PC-3 (cell line): ENCODE measurements around the gene PLEKHA1. TPM values are rescaled to one million over a fixed set of nuclear protein-coding genes. Genes with fewer than 3 reads are reported as not detected.

Experiments used
- ATAC-seq: fragments of 200-7000 bp; cut with Tn5 transposase; 2 replicates; pipeline ENCODE4 v1.9.1; 2020; ENCODE audit warnings: mild to moderate bottlenecking, moderate library complexity
- BruUV-seq: library from RNA; stranded (reverse); fragments of 400-500 nt; replicated peaks from 2 replicates; lab custom pipeline; 2021; lab: Mats Ljungman, UMichigan
- CTCF ChIA-PET: fragments of 300-600 bp; sonication (Branson Sonifier 250); formaldehyde crosslinking; loops from one replicate; lab custom pipeline; 2022; ENCODE audit warnings: antibody characterized with exemption; lab: Charles Lee
- POLR2A ChIA-PET: fragments of 300-600 bp; sonication (Branson Sonifier 250); formaldehyde crosslinking; loops from one replicate; lab custom pipeline; 2022; ENCODE audit warnings: antibody characterized with exemption; ENCODE audit not compliant: unreplicated experiment; lab: Charles Lee
- DNase-seq: peaks from one replicate; pipeline ENCODE4 v3.0.0-alpha.2; 2015
- H2AFZ ChIP-seq: fragments of 300-600 bp; sonication (generic); 2 replicates; pipeline ENCODE4 v1.6.0; 2016; ENCODE audit warnings: antibody characterized with exemption, low read length
- H3F3A ChIP-seq: fragments of 300-600 bp; sonication (generic); one replicate; pipeline ENCODE4 v1.6.0; 2017; ENCODE audit warnings: antibody characterized with exemption, low read length, control low read depth, mild to moderate bottlenecking; ENCODE audit not compliant: unreplicated experiment
- H3K27ac ChIP-seq: fragments of 300-600 bp; sonication (generic); 2 replicates; pipeline ENCODE4 v1.5.1; 2016; ENCODE audit warnings: mild to moderate bottlenecking, low read length
- H3K27me3 ChIP-seq: fragments of 300-600 bp; sonication (generic); 2 replicates; pipeline ENCODE4 v1.6.1; 2016; ENCODE audit warnings: low read length, mixed read lengths
- H3K36me3 ChIP-seq: fragments of 300-600 bp; sonication (generic); 2 replicates; pipeline ENCODE4 v1.6.1; 2016; ENCODE audit warnings: low read depth, mixed run types, low read length, mixed read lengths
- H3K4me1 ChIP-seq: fragments of 300-600 bp; sonication (generic); 2 replicates; pipeline ENCODE4 v1.5.1; 2016; ENCODE audit warnings: low read length; ENCODE audit not compliant: insufficient read depth
- H3K4me2 ChIP-seq: fragments of 300-600 bp; sonication (generic); 2 replicates; pipeline ENCODE4 v1.6.0; 2016; ENCODE audit warnings: low read length
- H3K4me3 ChIP-seq: fragments of 300-600 bp; sonication (generic); 2 replicates; pipeline ENCODE4 v1.5.1; 2016; ENCODE audit warnings: mild to moderate bottlenecking, low read length, mixed read lengths
- H3K79me2 ChIP-seq: fragments of 300-600 bp; sonication (generic); 2 replicates; pipeline ENCODE4 v1.6.1; 2017; ENCODE audit warnings: low read length, mixed read lengths
- H3K9ac ChIP-seq: fragments of 300-600 bp; sonication (generic); 2 replicates; pipeline ENCODE4 v1.6.0; 2016; ENCODE audit warnings: mild to moderate bottlenecking, low read length
- H3K9me2 ChIP-seq: fragments of 300-600 bp; sonication (generic); replicated peaks from 2 replicates; pipeline ENCODE4 v1.6.1; 2016; ENCODE audit warnings: mixed run types, low read length, mixed read lengths
- H3K9me3 ChIP-seq: fragments of 300-600 bp; sonication (generic); 2 replicates; pipeline ENCODE4 v1.6.1; 2016; ENCODE audit warnings: low read length, mixed read lengths
- H4K20me1 ChIP-seq: fragments of 300-600 bp; sonication (generic); 2 replicates; pipeline ENCODE4 v1.6.1; 2016; ENCODE audit warnings: low read length, mixed read lengths
- EZH2 ChIP-seq: fragments of 300-600 bp; sonication (generic); IDR thresholded peaks from one replicate; pipeline ENCODE4 v1.6.1; 2017; ENCODE audit warnings: antibody characterized with exemption, mild to moderate bottlenecking, low read length; ENCODE audit not compliant: unreplicated experiment
- EZH2phosphoT487 ChIP-seq: fragments of 300-600 bp; sonication (generic); IDR thresholded peaks from 2 replicates; pipeline ENCODE4 v1.6.1; 2018; ENCODE audit warnings: mild to moderate bottlenecking, antibody characterized with exemption, low read length, borderline replicate concordance
- intact Hi-C: fragments of 100-400 bp; cut with micrococcal nuclease; formaldehyde crosslinking; loops from 2 replicates; pipeline ENCODE4 v1.9.0; 2023
- total RNA-seq: library from RNA; depleted of rRNA; stranded (reverse); fragments of >200 nt; gene quantifications from 2 replicates; pipeline ENCODE4 v1.2.3, GENCODE V29; 2014
- TF ChIP-seq, protein P1 (sequence below): fragments of 300-600 bp; sonication (generic); conservative IDR thresholded peaks from 2 replicates; pipeline ENCODE4 v1.5.1; 2017; ENCODE audit warnings: antibody characterized with exemption, low read depth, mild to moderate bottlenecking, low read length

The PLEKHA1 gene
- total RNA-seq, 1 experiment from 2014 or later = 5.2 TPM

DNA sequence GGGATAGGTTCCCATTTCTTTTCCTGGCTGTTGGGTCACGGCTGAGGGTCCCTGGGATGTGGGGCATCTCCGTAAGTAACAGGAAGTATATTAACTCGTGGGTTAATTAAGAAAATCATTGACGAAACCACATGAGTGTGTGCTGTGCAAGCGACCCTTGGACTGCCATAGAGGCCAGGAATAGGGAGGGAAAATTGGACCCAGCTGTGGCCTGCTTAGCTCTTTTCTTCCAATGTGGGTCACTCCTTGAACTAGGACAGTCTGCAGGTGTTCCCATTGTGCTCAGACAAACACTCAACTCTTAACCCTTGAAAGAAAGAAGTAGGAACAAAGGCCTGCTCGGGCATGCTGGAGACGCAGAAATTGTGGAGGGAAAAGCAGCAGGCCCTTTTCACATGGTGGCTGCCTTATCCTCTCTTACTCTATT lies 25.6 kb upstream of the PLEKHA1 start:
- Histone ChIP-seq H3K4me3 (no peak overlapping the region), H2AFZ (no peak overlapping the region), H3K36me3 (no peaks in the 10 kb centered on the region), H3K9me3 (no peaks in the 10 kb centered on the region), H3K9me2 (no peaks in the 10 kb centered on the region), H3K79me2 (no peaks in the 10 kb centered on the region), H3K27ac (no peak overlapping the region), H4K20me1 (no peaks in the 10 kb centered on the region), H3K9ac (no peak overlapping the region), H3F3A (no peaks in the 10 kb centered on the region), H3K4me2 (no peak overlapping the region), H3K27me3 (no peaks in the 10 kb centered on the region), H3K4me1 (no peaks in the 10 kb centered on the region)
- ChIA-PET CTCF (interaction anchor here (1.4 kb wide), 1 partner anchor 217 kb away, joined by 5 read pairs; no protein-coding TSS in a partner anchor), POLR2A (no interaction called here)
- BruUV-seq = no TSS peak
- intact Hi-C loops = no loop called here
- TF ChIP-seq EZH2phosphoT487 (no peak), EZH2 (no peak)
- TF ChIP-seq, protein P1, sequence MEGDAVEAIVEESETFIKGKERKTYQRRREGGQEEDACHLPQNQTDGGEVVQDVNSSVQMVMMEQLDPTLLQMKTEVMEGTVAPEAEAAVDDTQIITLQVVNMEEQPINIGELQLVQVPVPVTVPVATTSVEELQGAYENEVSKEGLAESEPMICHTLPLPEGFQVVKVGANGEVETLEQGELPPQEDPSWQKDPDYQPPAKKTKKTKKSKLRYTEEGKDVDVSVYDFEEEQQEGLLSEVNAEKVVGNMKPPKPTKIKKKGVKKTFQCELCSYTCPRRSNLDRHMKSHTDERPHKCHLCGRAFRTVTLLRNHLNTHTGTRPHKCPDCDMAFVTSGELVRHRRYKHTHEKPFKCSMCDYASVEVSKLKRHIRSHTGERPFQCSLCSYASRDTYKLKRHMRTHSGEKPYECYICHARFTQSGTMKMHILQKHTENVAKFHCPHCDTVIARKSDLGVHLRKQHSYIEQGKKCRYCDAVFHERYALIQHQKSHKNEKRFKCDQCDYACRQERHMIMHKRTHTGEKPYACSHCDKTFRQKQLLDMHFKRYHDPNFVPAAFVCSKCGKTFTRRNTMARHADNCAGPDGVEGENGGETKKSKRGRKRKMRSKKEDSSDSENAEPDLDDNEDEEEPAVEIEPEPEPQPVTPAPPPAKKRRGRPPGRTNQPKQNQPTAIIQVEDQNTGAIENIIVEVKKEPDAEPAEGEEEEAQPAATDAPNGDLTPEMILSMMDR = no peak
- DNase-seq = no peak
- no peak for ATAC-seq

DNA sequence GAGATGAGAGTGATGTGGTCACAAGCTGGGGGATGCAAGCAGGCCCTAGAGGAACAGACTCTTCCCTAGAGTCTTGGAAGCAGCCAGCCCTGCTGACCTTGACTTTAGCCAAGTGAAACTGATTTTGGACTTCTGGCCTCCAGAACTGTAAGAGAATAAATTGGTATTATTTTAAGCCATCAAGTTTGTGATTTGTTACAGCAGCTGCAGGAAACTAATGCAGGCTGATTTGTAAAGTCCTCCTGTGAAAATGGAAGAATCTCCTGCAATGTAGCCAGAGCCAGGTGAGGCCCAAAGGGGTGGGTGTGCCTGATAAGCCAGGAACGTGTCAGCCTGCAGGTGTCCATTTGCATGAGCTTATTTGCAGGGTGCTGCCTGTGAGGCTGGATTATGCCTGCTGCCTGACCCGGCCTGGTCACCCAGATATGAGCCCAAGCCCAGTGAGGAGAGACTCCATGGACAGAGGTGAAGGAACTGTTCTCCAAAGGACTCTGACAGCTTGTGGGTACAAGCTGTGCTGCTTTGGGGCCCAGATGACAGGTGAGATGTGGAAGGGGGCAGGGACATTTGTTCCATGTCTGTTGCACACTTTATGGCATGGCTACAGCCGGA lies 24.6 kb upstream of the PLEKHA1 start:
- Histone ChIP-seq H4K20me1 (no peaks in the 10 kb centered on the region), H3F3A (no peaks in the 10 kb centered on the region), H3K9me2 (no peaks in the 10 kb centered on the region), H3K4me1 (no peaks in the 10 kb centered on the region), H3K9me3 (no peaks in the 10 kb centered on the region), H3K4me2 (no peak overlapping the region), H3K36me3 (no peaks in the 10 kb centered on the region), H3K27ac (no peak overlapping the region), H3K27me3 (no peaks in the 10 kb centered on the region), H3K79me2 (no peaks in the 10 kb centered on the region), H3K9ac (no peak overlapping the region), H3K4me3 (no peak overlapping the region), H2AFZ (no peak overlapping the region)
- TF ChIP-seq EZH2phosphoT487 = no peak
- TF ChIP-seq, protein P1 = no peak
- no peak for TF ChIP-seq EZH2
- ATAC-seq = no peak
- POLR2A ChIA-PET = no interaction called here
- DNase-seq = no peak
- CTCF ChIA-PET = no interaction called here
- no TSS peak for BruUV-seq
- intact Hi-C loops = no loop called here

DNA sequence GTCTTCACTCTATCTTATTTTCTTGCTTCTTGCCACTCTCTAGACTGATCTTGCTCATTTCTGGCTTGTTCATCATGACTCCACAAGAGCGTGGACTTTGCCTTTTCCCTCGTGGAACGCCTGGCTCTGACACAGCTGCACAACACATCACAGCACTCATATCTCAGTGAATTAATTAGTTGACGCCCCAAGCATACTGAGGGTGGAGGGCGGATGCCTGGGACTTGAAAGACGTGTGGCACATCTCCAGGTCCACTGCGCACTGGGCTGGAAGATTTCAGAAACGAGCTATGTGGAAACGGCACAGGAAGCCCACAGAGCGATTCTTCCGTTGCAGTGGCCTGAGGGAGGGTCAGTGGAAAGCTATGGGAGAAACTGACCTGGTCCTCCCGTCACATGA lies 23.6 kb upstream of the PLEKHA1 start:
- H3K4me2 ChIP-seq = no peak overlapping the region
- H3K9ac ChIP-seq = no peak overlapping the region
- CTCF ChIA-PET = no interaction called here
- H4K20me1 ChIP-seq = no peaks in the 10 kb centered on the region
- H3K27ac ChIP-seq = no peak overlapping the region
- POLR2A ChIA-PET = no interaction called here
- no peaks in the 10 kb centered on the region for H3K36me3 ChIP-seq
- no TSS peak for BruUV-seq
- H3K79me2 ChIP-seq = no peaks in the 10 kb centered on the region
- H3K9me3 ChIP-seq = no peaks in the 10 kb centered on the region
- no peak overlapping the region for H3K4me3 ChIP-seq
- no peak for DNase-seq
- H2AFZ ChIP-seq = no peak overlapping the region
- no peaks in the 10 kb centered on the region for H3K27me3 ChIP-seq
- H3F3A ChIP-seq = no peaks in the 10 kb centered on the region
- no peaks in the 10 kb centered on the region for H3K9me2 ChIP-seq
- intact Hi-C loops = no loop called here
- TF ChIP-seq EZH2 (no peak), EZH2phosphoT487 (no peak)
- TF ChIP-seq, protein P1 = no peak
- no peak for ATAC-seq
- no peaks in the 10 kb centered on the region for H3K4me1 ChIP-seq
